GM12873 (cell line): Measurements from ENCODE around the gene CDK10.

Experiments used
- TF ChIP-seq, protein P1 (sequence below): IDR thresholded peaks from 2 replicates; pipeline ENCODE4 v1.5.1; 2012; ENCODE audit warnings: low read depth, mild to moderate bottlenecking, moderate library complexity, low read length, control low read depth; ENCODE audit not compliant: insufficient read depth; ENCODE audit errors: missing control alignments

The CDK10 gene

DNA sequence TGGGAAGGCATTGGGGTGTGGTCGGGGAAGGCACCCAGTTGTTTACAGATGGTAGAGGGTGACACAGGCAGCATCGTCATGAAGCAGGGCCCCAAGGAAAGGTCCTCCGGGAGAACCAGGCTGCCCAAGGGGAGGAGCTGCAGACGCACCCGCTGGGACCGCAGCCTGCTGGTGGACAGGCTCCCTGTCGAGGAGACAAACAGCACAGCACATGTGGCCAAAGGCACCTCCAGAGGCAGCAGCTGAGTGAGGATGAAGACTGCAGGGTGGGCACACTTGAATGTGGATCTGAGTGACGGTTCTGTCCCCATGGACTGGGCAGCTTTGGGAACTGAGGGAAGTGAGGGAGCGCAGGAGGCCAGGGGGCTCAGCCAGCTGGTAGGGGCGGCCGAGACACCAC is 41.4 kb upstream of the CDK10 start:
- TF ChIP-seq, protein P1, sequence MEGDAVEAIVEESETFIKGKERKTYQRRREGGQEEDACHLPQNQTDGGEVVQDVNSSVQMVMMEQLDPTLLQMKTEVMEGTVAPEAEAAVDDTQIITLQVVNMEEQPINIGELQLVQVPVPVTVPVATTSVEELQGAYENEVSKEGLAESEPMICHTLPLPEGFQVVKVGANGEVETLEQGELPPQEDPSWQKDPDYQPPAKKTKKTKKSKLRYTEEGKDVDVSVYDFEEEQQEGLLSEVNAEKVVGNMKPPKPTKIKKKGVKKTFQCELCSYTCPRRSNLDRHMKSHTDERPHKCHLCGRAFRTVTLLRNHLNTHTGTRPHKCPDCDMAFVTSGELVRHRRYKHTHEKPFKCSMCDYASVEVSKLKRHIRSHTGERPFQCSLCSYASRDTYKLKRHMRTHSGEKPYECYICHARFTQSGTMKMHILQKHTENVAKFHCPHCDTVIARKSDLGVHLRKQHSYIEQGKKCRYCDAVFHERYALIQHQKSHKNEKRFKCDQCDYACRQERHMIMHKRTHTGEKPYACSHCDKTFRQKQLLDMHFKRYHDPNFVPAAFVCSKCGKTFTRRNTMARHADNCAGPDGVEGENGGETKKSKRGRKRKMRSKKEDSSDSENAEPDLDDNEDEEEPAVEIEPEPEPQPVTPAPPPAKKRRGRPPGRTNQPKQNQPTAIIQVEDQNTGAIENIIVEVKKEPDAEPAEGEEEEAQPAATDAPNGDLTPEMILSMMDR: no peak

DNA sequence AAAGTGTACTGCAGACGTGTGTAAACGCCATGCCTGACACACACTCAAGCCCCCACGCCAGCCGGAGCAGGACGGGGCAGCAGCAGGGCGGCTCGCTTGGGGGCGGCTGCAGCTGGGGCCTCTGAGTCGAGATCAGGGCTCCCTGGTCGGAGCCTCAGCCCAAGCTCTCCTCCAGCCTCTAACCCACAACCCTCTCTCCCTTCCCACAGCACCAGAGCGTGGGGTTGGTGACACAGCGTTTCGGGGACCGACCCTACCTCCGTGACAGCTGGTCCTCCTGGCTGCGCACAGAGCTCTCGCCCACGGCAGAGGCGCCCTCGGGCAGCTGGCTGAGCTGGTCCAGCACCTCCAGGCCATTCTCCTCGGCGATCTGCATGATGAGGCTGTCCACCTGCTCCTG is 40.2 kb upstream of the CDK10 start:
- TF ChIP-seq, protein P1: no peak

DNA sequence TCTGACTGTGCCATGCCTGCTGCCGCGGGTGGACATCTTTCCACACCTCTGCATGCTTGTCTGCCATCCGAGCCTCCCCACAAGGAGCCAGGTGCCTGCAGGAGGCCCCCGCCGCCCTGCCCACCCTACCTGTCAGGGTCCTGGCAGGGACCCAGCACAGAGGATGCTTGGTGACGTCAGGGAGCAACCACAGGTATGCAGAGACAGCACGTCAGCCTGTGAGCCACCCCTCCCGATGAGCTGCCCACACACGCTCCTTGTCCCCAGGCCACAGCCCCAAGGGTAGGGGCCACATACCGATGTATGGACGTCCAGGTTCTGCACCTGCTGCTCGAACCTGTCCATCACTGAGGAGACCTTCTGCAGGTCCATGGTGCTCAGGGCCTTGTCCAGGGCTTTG is 39.6 kb upstream of the CDK10 start:
- TF ChIP-seq, protein P1: no peak

GRCh38 chr16:89651584-89651983 is 34.9 kb upstream of the CDK10 start:
- TF ChIP-seq, protein P1: no peak

- TF ChIP-seq, protein P1: no peak
Observed at GRCh38 chr16:89653656-89654295, 32.7 kb upstream of the CDK10 start.

GRCh38 chr16:89655062-89655643 is 31.3 kb upstream of the CDK10 start:
- TF ChIP-seq, protein P1: no peak

- TF ChIP-seq, protein P1: no peak
Observed at GRCh38 chr16:89656435-89657121, 29.9 kb upstream of the CDK10 start.
